Neural progenitor cell (in vitro differentiated cells): ENCODE results near the gene CGRRF1. TPM values are rescaled to one million over a fixed set of nuclear protein-coding genes. Genes with fewer than 3 reads are reported as not detected.

Source experiments
- DNase-seq: peaks from one replicate; pipeline ENCODE4 v3.0.0-alpha.2; 2016; ENCODE audit warnings: low spot score
- H2AFZ ChIP-seq: fragments of 200-600 bp; sonication (generic); replicated peaks from 2 replicates; pipeline ENCODE4 v1.6.1; 2016; ENCODE audit warnings: antibody characterized with exemption
- H3F3A ChIP-seq: fragments of 200-600 bp; sonication (generic); 2 replicates; pipeline ENCODE4 v1.6.1; 2016; ENCODE audit warnings: antibody characterized with exemption, low read depth
- H3K27ac ChIP-seq: fragments of 200-600 bp; sonication (generic); 2 replicates; pipeline ENCODE4 v1.5.1; 2016; ENCODE audit warnings: mild to moderate bottlenecking
- H3K27me3 ChIP-seq: fragments of 200-600 bp; sonication (generic); 2 replicates; pipeline ENCODE4 v1.6.1; 2016; ENCODE audit warnings: mild to moderate bottlenecking, moderate library complexity
- H3K36me3 ChIP-seq: fragments of 200-600 bp; sonication (generic); 2 replicates; pipeline ENCODE4 v1.5.1; 2016
- H3K4me1 ChIP-seq: fragments of 200-600 bp; sonication (generic); 2 replicates; pipeline ENCODE4 v1.6.1; 2016; ENCODE audit warnings: mixed run types
- H3K4me2 ChIP-seq: fragments of 200-600 bp; sonication (generic); 2 replicates; pipeline ENCODE4 v1.6.1; 2016
- H3K4me3 ChIP-seq: fragments of 200-600 bp; sonication (generic); 2 replicates; pipeline ENCODE4 v1.5.1; 2016
- H3K79me2 ChIP-seq: fragments of 200-600 bp; sonication (generic); 2 replicates; pipeline ENCODE4 v1.6.1; 2016; ENCODE audit warnings: low read depth
- H3K9ac ChIP-seq: fragments of 200-600 bp; sonication (generic); 2 replicates; pipeline ENCODE4 v1.6.1; 2016
- H3K9me3 ChIP-seq: fragments of 200-600 bp; sonication (generic); 2 replicates; pipeline ENCODE4 v1.5.1; 2016; ENCODE audit warnings: low read depth
- H4K20me1 ChIP-seq: fragments of 200-600 bp; sonication (generic); 2 replicates; pipeline ENCODE4 v1.6.1; 2016; ENCODE audit warnings: low read depth
- H3K27ac Mint-ChIP-seq: 3 replicates; pipeline ENCODE4 v1.8.0; 2021; ENCODE audit warnings: mixed read lengths
- H3K27me3 Mint-ChIP-seq: 2 replicates; pipeline ENCODE4 v1.8.0; 2022; ENCODE audit warnings: low read depth, mild to moderate bottlenecking, inconsistent platforms, moderate library complexity, mixed read lengths; ENCODE audit not compliant: insufficient read depth
- H3K36me3 Mint-ChIP-seq: 3 replicates; pipeline ENCODE4 v1.8.0; 2021; ENCODE audit warnings: mixed read lengths
- H3K4me1 Mint-ChIP-seq: 3 replicates; pipeline ENCODE4 v1.8.0; 2021; ENCODE audit warnings: mixed read lengths
- H3K4me3 Mint-ChIP-seq: 3 replicates; pipeline ENCODE4 v1.8.0; 2021; ENCODE audit warnings: mild to moderate bottlenecking, moderate library complexity, mixed read lengths
- H3K9me3 Mint-ChIP-seq: 3 replicates; pipeline ENCODE4 v1.8.0; 2020; ENCODE audit warnings: mixed read lengths
- CTCF ChIP-seq: fragments of 200-600 bp; sonication (generic); IDR thresholded peaks from 2 replicates; pipeline ENCODE4 v1.5.1; 2017; ENCODE audit warnings: antibody characterized with exemption, mild to moderate bottlenecking
- EZH2 ChIP-seq: fragments of 200-600 bp; sonication (generic); IDR thresholded peaks from 2 replicates; pipeline ENCODE4 v1.6.1; 2017; ENCODE audit warnings: antibody characterized with exemption, mild to moderate bottlenecking, moderate library complexity
- EZH2phosphoT487 ChIP-seq: fragments of 200-600 bp; sonication (generic); IDR thresholded peaks from 2 replicates; pipeline ENCODE4 v1.6.1; 2017; ENCODE audit warnings: antibody characterized with exemption
- total RNA-seq: library from RNA; depleted of rRNA; stranded (reverse); fragments of >200 nt; gene quantifications from 2 replicates; pipeline ENCODE4 v1.2.3, GENCODE V29; 2015; ENCODE audit warnings: low replicate concordance

CGRRF1 gene
- total RNA-seq, 1 donor from 2014 or later: 36.1 TPM

GRCh38 chr14:54537651-54538050 is 27.9 kb downstream of the CGRRF1 start:
- Histone ChIP-seq H3K79me2 (no peaks in the 10 kb centered on the region), H3K4me1 (peaks cover 8% of the 10 kb centered on the region), H3F3A (peaks cover 6% of the 10 kb centered on the region), H3K4me2 (no peak overlapping the region), H3K4me3 (no peak overlapping the region), H3K9ac (no peak overlapping the region), H3K27me3 (no peaks in the 10 kb centered on the region), H3K27ac (no peak overlapping the region), H2AFZ (no peak overlapping the region), H4K20me1 (no peaks in the 10 kb centered on the region), H3K36me3 (peaks cover 8% of the 10 kb centered on the region), H3K9me3 (no peaks in the 10 kb centered on the region)
- no peak overlapping the region for H3K27ac Mint-ChIP-seq
- peaks cover 20% of the 10 kb centered on the region for H3K36me3 Mint-ChIP-seq
- no peak overlapping the region for H3K4me3 Mint-ChIP-seq
- H3K4me1 Mint-ChIP-seq: peaks cover 3% of the 10 kb centered on the region
- DNase-seq: no peak
- H3K27me3 Mint-ChIP-seq: no peaks in the 10 kb centered on the region
- no peaks in the 10 kb centered on the region for H3K9me3 Mint-ChIP-seq
- TF ChIP-seq EZH2phosphoT487: no peak
- no peak for TF ChIP-seq EZH2
- TF ChIP-seq CTCF: no peak

- DNase-seq: no peak
- H3K4me3 Mint-ChIP-seq: no peak overlapping the region
- H3K36me3 ChIP-seq: peaks cover 8% of the 10 kb centered on the region
- H2AFZ ChIP-seq: no peak overlapping the region
- H3K4me3 ChIP-seq: no peak overlapping the region
- H3K27me3 Mint-ChIP-seq: no peaks in the 10 kb centered on the region
- no peaks in the 10 kb centered on the region for H3K4me1 Mint-ChIP-seq
- H3K79me2 ChIP-seq: no peaks in the 10 kb centered on the region
- peaks cover 24% of the 10 kb centered on the region for H3K36me3 Mint-ChIP-seq
- no peaks in the 10 kb centered on the region for H4K20me1 ChIP-seq
- no peaks in the 10 kb centered on the region for H3K9me3 ChIP-seq
- H3F3A ChIP-seq: peaks cover 2% of the 10 kb centered on the region
- no peaks in the 10 kb centered on the region for H3K27me3 ChIP-seq
- no peak overlapping the region for H3K4me2 ChIP-seq
- TF ChIP-seq EZH2phosphoT487: no peak
- TF ChIP-seq EZH2: no peak
- no peaks in the 10 kb centered on the region for H3K9me3 Mint-ChIP-seq
- H3K27ac Mint-ChIP-seq: no peak overlapping the region
- H3K27ac ChIP-seq: no peak overlapping the region
- H3K9ac ChIP-seq: no peak overlapping the region
- peaks cover 4% of the 10 kb centered on the region for H3K4me1 ChIP-seq
These were observed 28.3 kb downstream of the CGRRF1 start for GRCh38 chr14:54538055-54538454.

- Histone ChIP-seq H3K4me1 (no peaks in the 10 kb centered on the region), H3K4me3 (no peak overlapping the region), H3K9me3 (no peaks in the 10 kb centered on the region), H3K27ac (no peak overlapping the region), H3K4me2 (no peak overlapping the region), H3K9ac (no peak overlapping the region), H3K79me2 (no peaks in the 10 kb centered on the region), H3K36me3 (no peaks in the 10 kb centered on the region), H2AFZ (no peak overlapping the region), H4K20me1 (no peaks in the 10 kb centered on the region), H3K27me3 (no peaks in the 10 kb centered on the region), H3F3A (no peaks in the 10 kb centered on the region)
- H3K36me3 Mint-ChIP-seq: peaks cover 3% of the 10 kb centered on the region
- H3K4me1 Mint-ChIP-seq: no peaks in the 10 kb centered on the region
- H3K27me3 Mint-ChIP-seq: peaks cover 2% of the 10 kb centered on the region
- no peaks in the 10 kb centered on the region for H3K9me3 Mint-ChIP-seq
- H3K27ac Mint-ChIP-seq: no peak overlapping the region
- no peak for TF ChIP-seq CTCF
- no peak for TF ChIP-seq EZH2
- no peak for TF ChIP-seq EZH2phosphoT487
- no peak for DNase-seq
- no peak overlapping the region for H3K4me3 Mint-ChIP-seq
These were observed 37.9 kb downstream of the CGRRF1 start for GRCh38 chr14:54547583-54547982.

GRCh38 chr14:54548491-54548890 is 38.8 kb downstream of the CGRRF1 start:
- TF ChIP-seq CTCF (no peak), EZH2phosphoT487 (no peak), EZH2 (no peak)
- Histone ChIP-seq H2AFZ (no peak overlapping the region), H3K4me3 (no peak overlapping the region), H3K9me3 (no peaks in the 10 kb centered on the region), H3K27ac (no peak overlapping the region), H3K4me1 (no peaks in the 10 kb centered on the region), H3K4me2 (no peak overlapping the region), H4K20me1 (no peaks in the 10 kb centered on the region), H3K27me3 (no peaks in the 10 kb centered on the region), H3F3A (no peaks in the 10 kb centered on the region), H3K9ac (no peak overlapping the region), H3K79me2 (no peaks in the 10 kb centered on the region), H3K36me3 (no peaks in the 10 kb centered on the region)
- Mint-ChIP-seq H3K27ac (no peak overlapping the region), H3K4me1 (no peaks in the 10 kb centered on the region), H3K36me3 (no peaks in the 10 kb centered on the region), H3K4me3 (no peak overlapping the region), H3K9me3 (no peaks in the 10 kb centered on the region), H3K27me3 (peaks cover 2% of the 10 kb centered on the region)
- DNase-seq: no peak
